Keratinocyte (primary cell): ENCODE measurements around the gene KCNG3.

Experiments
- EZH2 ChIP-seq: IDR thresholded peaks from one replicate; pipeline ENCODE4 v1.6.1; 2012; ENCODE audit warnings: inconsistent platforms, mild to moderate bottlenecking, low read length, moderate library complexity
- TF ChIP-seq, protein P1 (sequence below), 3 experiments: IDR thresholded peaks in 1 of 3; conservative IDR thresholded peaks in 1 of 3; optimal IDR thresholded peaks in 1 of 3; 2 replicates in 2 of 3; 3 replicates in 1 of 3; pipeline versions ENCODE3 to v1.5.1; 2011; ENCODE audit warnings: low read length in 3 of 3, mild to moderate bottlenecking in 3 of 3, moderate library complexity in 2 of 3, control low read depth in 1 of 3, inconsistent platforms in 1 of 3; ENCODE audit not compliant: insufficient read depth in 2 of 3; ENCODE audit errors: extremely low read depth in 1 of 3

DNA sequence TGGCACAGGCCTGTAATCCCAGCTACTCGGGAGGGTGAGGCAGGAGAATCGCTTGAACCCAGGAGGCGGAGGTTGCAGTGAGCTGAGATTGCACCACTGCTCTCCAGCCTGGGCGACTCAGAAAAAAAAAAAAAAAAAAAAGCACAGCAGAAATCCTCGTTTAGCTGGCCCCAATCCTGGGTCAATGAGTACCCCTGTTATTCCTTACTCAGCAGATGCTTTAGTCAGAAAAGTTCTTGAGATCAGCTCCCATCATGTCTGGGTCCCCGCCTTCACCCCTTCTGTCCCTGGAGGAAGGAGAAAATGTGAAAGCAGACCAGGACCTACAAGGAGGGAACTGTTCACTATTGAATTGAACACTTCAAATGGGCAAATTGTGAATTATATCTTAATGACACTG, 16.4 kb upstream of the KCNG3 start:
- TF ChIP-seq, protein P1, sequence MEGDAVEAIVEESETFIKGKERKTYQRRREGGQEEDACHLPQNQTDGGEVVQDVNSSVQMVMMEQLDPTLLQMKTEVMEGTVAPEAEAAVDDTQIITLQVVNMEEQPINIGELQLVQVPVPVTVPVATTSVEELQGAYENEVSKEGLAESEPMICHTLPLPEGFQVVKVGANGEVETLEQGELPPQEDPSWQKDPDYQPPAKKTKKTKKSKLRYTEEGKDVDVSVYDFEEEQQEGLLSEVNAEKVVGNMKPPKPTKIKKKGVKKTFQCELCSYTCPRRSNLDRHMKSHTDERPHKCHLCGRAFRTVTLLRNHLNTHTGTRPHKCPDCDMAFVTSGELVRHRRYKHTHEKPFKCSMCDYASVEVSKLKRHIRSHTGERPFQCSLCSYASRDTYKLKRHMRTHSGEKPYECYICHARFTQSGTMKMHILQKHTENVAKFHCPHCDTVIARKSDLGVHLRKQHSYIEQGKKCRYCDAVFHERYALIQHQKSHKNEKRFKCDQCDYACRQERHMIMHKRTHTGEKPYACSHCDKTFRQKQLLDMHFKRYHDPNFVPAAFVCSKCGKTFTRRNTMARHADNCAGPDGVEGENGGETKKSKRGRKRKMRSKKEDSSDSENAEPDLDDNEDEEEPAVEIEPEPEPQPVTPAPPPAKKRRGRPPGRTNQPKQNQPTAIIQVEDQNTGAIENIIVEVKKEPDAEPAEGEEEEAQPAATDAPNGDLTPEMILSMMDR (optimal IDR thresholded peaks at IDR 0.05 in 1 of 3, IDR thresholded peaks at IDR 0.05 in 1 of 3, conservative IDR thresholded peaks at IDR 0.05 in 1 of 3; ENCODE audit: extremely low read depth in 1 of 3, insufficient read depth in 2 of 3, low read length in 3 of 3), result no peak
- TF ChIP-seq EZH2, result no peak
